GM18502 (cell line): Measurements from ENCODE around the gene DCT.
"Not testable (repeated sequence)": the region's sequence is repeated elsewhere in the genome, so short reads cannot be mapped to it uniquely, and the experiment has no call there.

Experiments
- ATAC-seq: cut with Tn5 transposase; IDR thresholded peaks from one replicate; pipeline ENCODE4 v1.9.1; 2021; ENCODE audit warnings: mild to moderate bottlenecking; ENCODE audit not compliant: unreplicated experiment, poor library complexity

The DCT gene

GRCh38 chr13:94479616-94480015 lies at the start of gene DCT:
Gene DCT (minus strand): TSS chr13:94479682. CDS start chr13:94479255, 427 bp downstream.
- no peak for ATAC-seq

DNA sequence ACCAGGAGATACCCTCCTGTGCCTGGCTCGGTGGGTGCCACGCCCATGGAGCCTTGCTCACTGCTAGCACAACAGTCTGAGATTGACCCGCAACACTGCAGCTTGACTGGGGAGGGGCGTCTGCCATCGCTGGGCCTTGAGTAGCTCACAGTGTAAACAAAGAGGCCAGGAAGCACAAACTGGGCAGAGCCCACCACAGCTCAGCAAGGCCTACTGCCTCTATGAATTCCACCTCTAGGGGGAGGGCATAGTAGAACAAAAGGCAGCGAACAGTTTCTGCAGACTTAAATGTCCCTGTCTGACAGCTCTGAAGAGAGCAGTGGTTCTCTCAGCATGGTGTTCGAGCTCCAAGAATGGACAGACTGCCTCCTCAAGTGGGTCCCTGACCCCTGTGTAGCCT lies 47.5 kb upstream of the DCT start:
- ATAC-seq = not testable (repeated sequence)

DNA sequence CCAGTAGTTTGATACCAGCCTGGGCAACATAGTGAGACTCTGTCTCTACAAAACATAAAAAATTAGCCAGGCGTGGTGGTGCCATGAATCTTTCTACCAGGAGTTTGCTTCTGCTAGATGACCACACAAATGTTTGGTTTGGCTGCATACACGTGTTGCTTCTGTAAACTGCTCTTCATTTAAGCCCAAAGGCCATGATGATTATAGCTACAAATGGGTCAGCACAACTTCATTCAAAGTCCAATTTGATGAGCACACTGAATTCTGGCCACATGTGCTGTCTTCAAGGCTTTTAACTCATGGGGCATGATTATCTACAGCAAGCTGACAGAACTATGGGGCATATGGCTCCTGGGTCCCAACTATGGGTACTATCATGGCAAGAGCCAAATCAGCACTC lies 46.3 kb upstream of the DCT start:
- no peak for ATAC-seq

- no peak for ATAC-seq
These were observed 44.9 kb upstream of the DCT start for GRCh38 chr13:94524407-94524806.

DNA sequence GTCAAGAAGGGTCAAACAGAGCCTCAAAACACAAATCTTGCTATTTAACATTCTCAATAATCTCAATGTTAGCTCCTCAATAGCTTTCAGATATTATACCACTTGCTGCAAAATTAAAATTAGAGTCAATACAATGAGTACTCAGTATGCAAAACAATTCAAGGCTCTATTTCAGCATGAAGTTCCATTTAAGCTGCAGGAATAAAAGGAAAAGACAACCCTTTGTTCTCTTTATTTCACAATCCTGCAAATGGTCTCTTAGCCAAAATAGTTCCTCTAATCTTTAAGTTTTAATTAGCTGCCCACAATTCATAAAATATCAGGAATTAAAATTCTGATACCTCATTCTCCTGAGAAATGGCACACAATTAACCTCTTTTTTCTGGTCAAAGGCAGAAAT lies 40.5 kb upstream of the DCT start:
- ATAC-seq = no peak

GRCh38 chr13:94516456-94516855 lies 37.0 kb upstream of the DCT start:
- ATAC-seq = no peak

GRCh38 chr13:94515911-94516310 lies 36.4 kb upstream of the DCT start:
- no peak for ATAC-seq

GRCh38 chr13:94515374-94515773 lies 35.9 kb upstream of the DCT start:
- ATAC-seq = no peak

DNA sequence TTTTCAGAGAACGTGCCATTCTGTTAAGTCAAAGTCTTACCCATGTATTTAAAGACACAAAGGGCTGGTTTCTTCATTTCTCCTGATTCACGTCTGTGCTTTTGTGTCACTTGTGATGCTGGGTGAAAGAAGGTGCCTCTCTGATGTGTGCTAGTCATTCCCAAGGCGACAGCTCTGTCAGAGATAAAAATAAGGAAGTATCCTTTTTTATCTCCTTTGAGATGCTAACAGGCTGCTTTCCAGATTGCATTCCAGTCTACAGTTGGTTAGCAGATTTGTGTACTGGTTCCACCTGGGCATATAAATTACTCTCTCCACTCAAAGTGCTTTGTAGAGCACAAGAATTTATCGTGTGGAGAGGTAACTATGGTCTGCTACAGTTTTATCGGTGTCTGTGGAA lies 33.5 kb upstream of the DCT start:
- ATAC-seq = no peak

DNA sequence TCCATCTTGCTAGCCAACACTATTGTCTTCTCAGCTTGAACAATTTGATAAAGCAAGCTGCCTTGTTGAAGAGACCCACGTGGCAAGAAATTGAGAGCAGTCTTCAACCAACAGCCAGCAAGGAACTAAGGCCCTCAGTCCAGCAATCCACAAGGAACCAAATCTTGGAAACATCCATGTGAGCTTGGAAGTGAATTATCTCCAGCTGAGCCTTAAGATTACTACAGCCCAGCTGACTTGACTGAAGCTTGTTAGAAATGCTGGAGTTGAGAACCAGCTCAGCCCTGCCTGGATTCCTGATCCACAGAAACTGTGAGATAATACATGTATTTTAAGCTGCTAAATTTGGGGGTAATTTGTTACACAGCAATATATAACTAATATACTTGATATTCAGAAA lies 26.2 kb upstream of the DCT start:
- ATAC-seq = no peak

DNA sequence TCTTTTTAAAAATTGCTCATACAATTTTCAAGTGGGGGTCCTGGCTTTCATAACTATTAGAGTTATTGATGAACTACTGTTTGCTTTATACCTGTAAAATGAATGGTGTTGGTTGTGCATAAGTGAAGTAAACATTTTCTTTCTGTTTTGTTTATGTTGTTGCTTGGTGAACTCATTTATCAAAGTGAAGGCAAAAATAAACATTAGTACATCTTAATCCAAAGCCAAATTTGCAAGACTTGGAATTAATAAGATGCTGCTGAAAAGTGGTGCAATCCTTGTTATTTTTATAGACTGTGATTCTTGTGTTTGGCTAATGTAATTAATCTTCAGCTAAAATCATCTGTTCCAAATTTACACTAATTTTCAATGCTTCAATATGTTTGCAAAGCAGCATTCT lies 24.4 kb upstream of the DCT start:
- ATAC-seq = no peak

GRCh38 chr13:94498831-94499230 lies 19.3 kb upstream of the DCT start:
- not testable (repeated sequence) for ATAC-seq

GRCh38 chr13:94495806-94496205 lies 16.3 kb upstream of the DCT start:
- no peak for ATAC-seq

GRCh38 chr13:94494026-94494425 lies 14.5 kb upstream of the DCT start:
- no peak for ATAC-seq

DNA sequence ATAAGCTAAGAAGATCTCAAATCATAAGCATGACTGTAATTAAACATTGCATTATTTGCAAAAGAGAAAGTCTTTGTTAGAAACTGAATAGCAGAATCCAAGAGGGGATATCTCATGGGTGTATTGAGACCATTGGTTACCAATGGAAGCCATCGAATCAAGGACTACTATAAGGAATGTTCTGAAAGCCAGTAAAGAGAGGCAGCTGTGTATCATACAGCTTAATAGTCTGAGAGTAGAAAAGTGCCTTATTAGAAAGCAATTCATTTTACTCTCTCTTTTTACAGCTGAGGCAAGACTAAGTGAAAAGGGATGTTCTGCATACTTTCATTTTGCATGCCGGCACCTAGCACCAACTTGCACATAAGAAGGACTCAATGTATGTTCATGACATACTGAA lies 7.6 kb upstream of the DCT start:
- ATAC-seq = no peak

DNA sequence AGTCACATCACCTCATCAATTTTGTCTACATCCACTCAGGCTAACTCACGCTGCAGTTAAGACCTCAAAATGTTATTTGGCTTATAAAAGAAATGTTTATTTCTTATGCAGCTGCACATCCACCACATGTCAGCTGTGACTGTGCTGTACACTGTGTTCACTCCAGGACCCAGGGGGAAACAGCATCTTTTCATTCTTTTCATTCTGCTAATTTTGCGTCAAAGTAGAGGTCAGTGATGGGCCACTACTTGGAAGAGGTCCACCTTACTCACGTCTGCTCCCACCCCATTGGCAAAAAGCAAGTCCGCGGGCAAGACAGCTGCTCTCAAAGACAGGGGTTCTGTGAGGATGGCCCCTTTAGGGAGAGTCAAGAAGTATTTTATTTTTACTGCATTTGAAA lies 4.5 kb upstream of the DCT start:
- no peak for ATAC-seq

- ATAC-seq = no peak
These were observed 2.5 kb upstream of the DCT start for GRCh38 chr13:94481941-94482340.

GRCh38 chr13:94480672-94481145 lies 1.2 kb upstream of the DCT start:
- no peak for ATAC-seq

DNA sequence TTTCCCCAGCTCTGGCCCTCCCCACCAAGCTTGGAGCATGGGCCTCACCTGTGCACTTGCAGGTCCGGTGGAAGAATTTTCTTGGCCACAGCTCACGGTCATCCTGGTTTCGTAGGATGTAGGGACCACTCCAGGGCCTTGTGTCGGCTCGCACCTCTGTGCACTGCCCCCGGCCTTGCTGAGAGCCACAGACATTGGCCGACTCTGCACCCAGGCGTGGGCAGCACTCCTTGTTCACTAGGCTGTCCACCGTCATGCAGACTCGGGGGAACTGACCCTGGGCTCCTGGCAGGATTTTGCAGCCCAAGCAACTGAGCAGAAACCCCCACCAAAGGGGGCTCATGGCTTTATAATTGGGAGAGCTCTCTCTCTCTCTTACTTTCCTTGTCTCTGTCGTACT lies 569 bp downstream of the DCT start:
- ATAC-seq = no peak

DNA sequence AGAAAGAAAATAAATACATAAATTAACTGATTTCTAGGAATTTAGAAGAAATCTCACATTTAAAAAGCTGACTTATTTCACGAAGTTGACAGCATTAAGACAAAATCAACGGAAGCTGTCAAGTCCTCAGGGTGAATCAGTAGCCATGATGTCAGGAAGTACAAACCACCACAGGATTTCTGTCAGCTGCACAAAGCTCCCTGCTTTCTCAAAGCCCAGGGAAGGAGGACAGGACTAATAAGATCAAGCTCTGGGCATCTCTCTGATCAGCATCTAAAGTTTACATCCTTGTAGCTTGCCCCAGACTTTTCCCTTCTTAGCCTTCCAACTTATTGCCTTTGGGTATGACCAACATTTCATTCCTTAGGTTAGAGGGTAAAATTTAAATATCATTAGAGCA lies 9.4 kb downstream of the DCT start:
- ATAC-seq = no peak

- no peak for ATAC-seq
These were observed 14.7 kb downstream of the DCT start for GRCh38 chr13:94464771-94465170.

GRCh38 chr13:94462670-94463069 lies 16.8 kb downstream of the DCT start:
- ATAC-seq = no peak

GRCh38 chr13:94459116-94459515 lies 20.4 kb downstream of the DCT start:
- ATAC-seq = no peak
